GM12878 (cell line): Measurements from ENCODE around the gene RPGRIP1. TPM values are rescaled to one million over a fixed set of nuclear protein-coding genes. Genes with fewer than 3 reads are reported as not detected.

Experiments used
- ATAC-seq: fragments of 200-7000 bp; cut with Tn5 transposase; 3 replicates; pipeline ENCODE4 v1.9.1; 2020; ENCODE audit warnings: mild to moderate bottlenecking, moderate library complexity
- BruUV-seq: library from RNA; stranded (reverse); fragments of 400-500 nt; replicated peaks from 2 replicates; lab custom pipeline; 2021; lab: Mats Ljungman, UMichigan
- CTCF ChIA-PET: fragments of 300-600 bp; sonication (Branson Sonifier 250); formaldehyde crosslinking; extraction: SDS; loops from one replicate; lab custom pipeline; 2021; ENCODE audit warnings: inconsistent platforms; lab: Yijun Ruan, JAX
- POLR2A ChIA-PET: fragments of 350-600 bp; formaldehyde crosslinking; extraction: SDS; loops from one replicate; lab custom pipeline; 2021; ENCODE audit warnings: inconsistent platforms; lab: Charles Lee
- RAD21 ChIA-PET: fragments of 300-600 bp; sonication (Branson Sonifier 250); formaldehyde crosslinking; loops from one replicate; lab custom pipeline; 2023; ENCODE audit warnings: antibody characterized with exemption; ENCODE audit not compliant: unreplicated experiment; lab: Charles Lee
- SMC1A ChIA-PET: fragments of 300-600 bp; sonication (Branson Sonifier 250); formaldehyde crosslinking; loops from one replicate; lab custom pipeline; 2023; ENCODE audit not compliant: unreplicated experiment, uncharacterized antibody; lab: Charles Lee
- DNase-seq: peaks from one replicate; pipeline ENCODE4 v3.0.0-alpha.2; 2011; ENCODE audit warnings: low read depth, low spot score
- FAIRE-seq: peaks from 3 replicates; lab custom pipeline; 2011; peaks lifted over from hg19 to GRCh38; lab: Jason Lieb, UNC
- H2AFZ ChIP-seq: 2 replicates; pipeline ENCODE4 v1.6.0; 2011; ENCODE audit warnings: low read depth, low read length, control low read depth; ENCODE audit not compliant: control insufficient read depth
- H3K27ac ChIP-seq: 2 replicates; pipeline ENCODE4 v1.5.1; 2011; ENCODE audit warnings: control low read depth; ENCODE audit not compliant: control insufficient read depth, insufficient read depth
- H3K27me3 ChIP-seq, 2 experiments: replicated peaks in 1 of 2; 2 replicates each; pipeline versions ENCODE4 v1.6.0 to v1.6.1; 2011; ENCODE audit warnings: low read length in 1 of 2; ENCODE audit not compliant: control insufficient read depth in 2 of 2, insufficient read depth in 2 of 2
- H3K36me3 ChIP-seq, 2 experiments: 2 replicates each; pipeline ENCODE4 v1.5.1; 2011; ENCODE audit warnings: low read length in 1 of 2; ENCODE audit not compliant: control insufficient read depth in 2 of 2, insufficient read depth in 2 of 2
- H3K4me1 ChIP-seq: 2 replicates; pipeline ENCODE4 v1.6.1; 2011; ENCODE audit warnings: mild to moderate bottlenecking, low read length, moderate library complexity, mixed read lengths; ENCODE audit not compliant: control insufficient read depth, insufficient read depth
- H3K4me2 ChIP-seq: 2 replicates; pipeline ENCODE4 v1.6.0; 2011; ENCODE audit warnings: control low read depth; ENCODE audit not compliant: control insufficient read depth, insufficient read depth
- H3K4me3 ChIP-seq: fragments of 200-600 bp; sonication (generic); 2 replicates; pipeline ENCODE4 v1.5.1; 2016
- H3K79me2 ChIP-seq: 2 replicates; pipeline ENCODE4 v1.6.0; 2011; ENCODE audit warnings: low read length; ENCODE audit not compliant: control insufficient read depth, insufficient read depth
- H3K9ac ChIP-seq: 2 replicates; pipeline ENCODE4 v1.8.0; 2011; ENCODE audit warnings: low read length, control low read depth, mixed read lengths; ENCODE audit not compliant: control insufficient read depth, insufficient read depth
- H3K9me3 ChIP-seq: replicated peaks from 3 replicates; pipeline ENCODE4 v1.5.1; 2011; ENCODE audit warnings: mild to moderate bottlenecking, low read length; ENCODE audit not compliant: control insufficient read depth, insufficient read depth
- H4K20me1 ChIP-seq: 2 replicates; pipeline ENCODE4 v1.6.0; 2011; ENCODE audit not compliant: control insufficient read depth, insufficient read depth
- FOS ChIP-seq: IDR thresholded peaks from 3 replicates; pipeline ENCODE4 v1.6.1; 2011; ENCODE audit warnings: borderline replicate concordance; ENCODE audit not compliant: insufficient read length; ENCODE audit errors: extremely low read depth
- HDAC2 ChIP-seq: fragments of 200-600 bp; sonication (generic); IDR thresholded peaks from 2 replicates; pipeline ENCODE4 v1.6.1; 2017
- MEF2B ChIP-seq: fragments of 450-650 bp; IDR thresholded peaks from 2 replicates; pipeline ENCODE4 v1.6.1; 2018; ENCODE audit warnings: mild to moderate bottlenecking, moderate library complexity; ENCODE audit not compliant: partially characterized antibody, poor library complexity, severe bottlenecking
- NBN ChIP-seq: fragments of 450-650 bp; IDR thresholded peaks from 2 replicates; pipeline ENCODE4 v1.6.1; 2016
- NFIC ChIP-seq: IDR thresholded peaks from 2 replicates; pipeline ENCODE4 v1.6.1; 2012; ENCODE audit warnings: low read depth, mild to moderate bottlenecking, inconsistent platforms, low read length, moderate library complexity
- NR2C1 ChIP-seq: fragments of 450-650 bp; IDR thresholded peaks from 2 replicates; pipeline ENCODE4 v1.6.1; 2017; ENCODE audit warnings: antibody characterized with exemption, mild to moderate bottlenecking, moderate library complexity
- SIN3A ChIP-seq: IDR thresholded peaks from 2 replicates; pipeline ENCODE4 v1.6.1; 2012; ENCODE audit warnings: low read depth, low read length, improper control_type of control experiment
- SP1 ChIP-seq: IDR thresholded peaks from one replicate; pipeline ENCODE4 v1.6.1; 2011; ENCODE audit warnings: low read depth, low read length
- ZBTB11 ChIP-seq: fragments of 450-650 bp; formaldehyde crosslinking; IDR thresholded peaks from 2 replicates; pipeline ENCODE4 v1.5.0; 2022; ENCODE audit warnings: mild to moderate bottlenecking, missing genetic modification characterization
- ZBTB40 ChIP-seq: fragments of 450-650 bp; IDR thresholded peaks from 2 replicates; pipeline ENCODE4 v1.6.1; 2016; ENCODE audit warnings: mild to moderate bottlenecking, moderate library complexity, borderline replicate concordance
- WGBS: methylation state at CpG from one replicate; pipeline ENCODE4 v1.1.6; 2016; ENCODE audit warnings: low lambda C conversion rate; ENCODE audit not compliant: insufficient replicate concordance, insufficient coverage; ENCODE audit errors: missing lambda C conversion rate; 5-methylcytosine and 5-hydroxymethylcytosine counted together
- in situ Hi-C: fragments of 300-500 bp; cut with MboI; formaldehyde crosslinking; loops from 9 replicates; pipeline ENCODE4 v1.14.3; 2018; ENCODE audit warnings: mixed read lengths
- intact Hi-C: fragments of 100-400 bp; cut with micrococcal nuclease; formaldehyde crosslinking; loops from one replicate; pipeline ENCODE4 v1.14.2; 2022; ENCODE audit not compliant: unreplicated experiment
- polyA plus RNA-seq, 11 experiments: library from polyadenylated mRNA; depleted of rRNA in 4 of 11; unstranded in 6 of 11; stranded (reverse) in 5 of 11; fragments of >200 nt; fragmentation: Nextera tagmentation in 4 of 11; fragmentation: Illumina TruSeq in 1 of 11; extraction: Ambion mirVana in 4 of 11; extraction: Trizol in 1 of 11; gene quantifications; 1 replicate in 1 of 11; 2 replicates in 10 of 11; pipeline versions ENCODE4 v1.2.1 to v1.2.3, GENCODE V29; 2011 to 2016; ENCODE audit warnings: inconsistent platforms in 2 of 11, missing spikeins in 2 of 11, low read depth in 1 of 11
- total RNA-seq, 4 experiments: library from RNA; depleted of rRNA in 3 of 4; stranded (reverse); fragments of >200 nt in 3 of 4; fragmentation: Illumina TruSeq in 1 of 4; extraction: Trizol in 1 of 4; gene quantifications; 2 replicates each; pipeline versions ENCODE4 v1.2.1 to v1.2.3, GENCODE V29; 2013 to 2021
- TF ChIP-seq, protein P1 (sequence below): fragments of 450-650 bp; IDR thresholded peaks from 2 replicates; pipeline ENCODE4 v1.6.1; 2016; ENCODE audit warnings: mild to moderate bottlenecking

The RPGRIP1 gene
- total and polyA plus RNA-seq, 10 of the 15 experiments (the other 5 are each of a cell fraction or from before 2014, with no cell fraction given) = 0.07 to 1.1 (median 0.30) TPM; not detected in 1

- in situ Hi-C loops = no loop called here
- peaks cover 7% of the 10 kb centered on the region for H3K4me1 ChIP-seq
- ChIA-PET CTCF (interaction anchor here (0.6 to 1.4 kb wide), 4 partner anchors 9 to 138 kb away, joined by 3 read pairs; no protein-coding TSS in a partner anchor), POLR2A (interaction anchor here (0.6 to 1.0 kb wide), 4 partner anchors 8 to 83 kb away, joined by 3 to 4 read pairs (median 4); no protein-coding TSS in a partner anchor), RAD21 (interaction anchor here (1.0 kb wide), 1 partner anchor 8 kb away, joined by 3 read pairs; no protein-coding TSS in a partner anchor), SMC1A (interaction anchor here (1.0 kb wide), 1 partner anchor 25 kb away, joined by 3 read pairs; no protein-coding TSS in a partner anchor)
- intact Hi-C loops = no loop called here
- H3K79me2 ChIP-seq = no peaks in the 10 kb centered on the region
- BruUV-seq = no TSS peak
- no peaks in the 10 kb centered on the region for H4K20me1 ChIP-seq
- ATAC-seq (no peak), DNase-seq (no peak), FAIRE-seq (no peak)
- H3K4me3 ChIP-seq = no peak overlapping the region
- no peaks in the 10 kb centered on the region for H3K36me3 ChIP-seq
- 78% methylated on average over 10 of the region's 10 CpGs for WGBS
- no peak overlapping the region for H2AFZ ChIP-seq
- H3K9ac ChIP-seq = no peak overlapping the region
- H3K4me2 ChIP-seq = no peak overlapping the region
- H3K27me3 ChIP-seq = no peaks in the 10 kb centered on the region; a peak in 1 of 4 replicates
- no peak overlapping the region for H3K27ac ChIP-seq
- no peak for TF ChIP-seq SIN3A
- no peak for TF ChIP-seq HDAC2
- no peak for TF ChIP-seq NBN
- TF ChIP-seq NR2C1 = no peak
- TF ChIP-seq, protein P1, sequence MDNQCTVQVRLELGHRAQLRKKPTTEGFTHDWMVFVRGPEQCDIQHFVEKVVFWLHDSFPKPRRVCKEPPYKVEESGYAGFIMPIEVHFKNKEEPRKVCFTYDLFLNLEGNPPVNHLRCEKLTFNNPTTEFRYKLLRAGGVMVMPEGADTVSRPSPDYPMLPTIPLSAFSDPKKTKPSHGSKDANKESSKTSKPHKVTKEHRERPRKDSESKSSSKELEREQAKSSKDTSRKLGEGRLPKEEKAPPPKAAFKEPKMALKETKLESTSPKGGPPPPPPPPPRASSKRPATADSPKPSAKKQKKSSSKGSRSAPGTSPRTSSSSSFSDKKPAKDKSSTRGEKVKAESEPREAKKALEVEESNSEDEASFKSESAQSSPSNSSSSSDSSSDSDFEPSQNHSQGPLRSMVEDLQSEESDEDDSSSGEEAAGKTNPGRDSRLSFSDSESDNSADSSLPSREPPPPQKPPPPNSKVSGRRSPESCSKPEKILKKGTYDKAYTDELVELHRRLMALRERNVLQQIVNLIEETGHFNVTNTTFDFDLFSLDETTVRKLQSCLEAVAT = no peak
- no peak for TF ChIP-seq SP1
- no peak for TF ChIP-seq MEF2B
- no peak for TF ChIP-seq ZBTB11 (CRISPR knock-in tag)
- TF ChIP-seq ZBTB40 = no peak
- no peak for TF ChIP-seq NFIC
- no peak for TF ChIP-seq FOS
- H3K9me3 ChIP-seq = no peaks in the 10 kb centered on the region
Observed at GRCh38 chr14:21299562-21300130, 19.8 kb downstream of the RPGRIP1 start.
